Inflammatory macrophage treated with lipopolysaccharide for 4 hours (primary cell): ENCODE results near the gene BCL3.

Experiments
- DNase-seq: peaks from one replicate; pipeline ENCODE4 v3.0.0-alpha.2; 2020

The BCL3 gene

GRCh38 chr19:44796701-44797115, 48.2 kb downstream of the BCL3 start:
- DNase-seq, result no peak

GRCh38 chr19:44799627-44800346, 51.3 kb downstream of the BCL3 start:
- DNase-seq, result no peak

- DNase-seq, result peak; percentile 85
Observed at GRCh38 chr19:44800461-44800860, 52.0 kb downstream of the BCL3 start.

- DNase-seq, result no peak
Observed at GRCh38 chr19:44803442-44804428, 55.2 kb downstream of the BCL3 start.

GRCh38 chr19:44806291-44806690, 57.8 kb downstream of the BCL3 start:
- DNase-seq, result no peak

- DNase-seq, result no peak
Observed at GRCh38 chr19:44807162-44807561, 58.7 kb downstream of the BCL3 start.

GRCh38 chr19:44807652-44808462, 59.3 kb downstream of the BCL3 start:
- peak; percentile 16 for DNase-seq

GRCh38 chr19:44808463-44809371, 60.2 kb downstream of the BCL3 start, which contains the start of gene BCAM:
TSS of gene BCAM (plus strand) at chr19:44809103. CDS start at chr19:44809125, 22 bp downstream.
- peak; percentile 8 for DNase-seq
